GM21515 (cell line): ENCODE results near the gene SNAPC2.

Experiments
- ATAC-seq: cut with Tn5 transposase; IDR thresholded peaks from one replicate; pipeline ENCODE4 v1.9.1; 2021; ENCODE audit not compliant: unreplicated experiment

Gene SNAPC2

DNA sequence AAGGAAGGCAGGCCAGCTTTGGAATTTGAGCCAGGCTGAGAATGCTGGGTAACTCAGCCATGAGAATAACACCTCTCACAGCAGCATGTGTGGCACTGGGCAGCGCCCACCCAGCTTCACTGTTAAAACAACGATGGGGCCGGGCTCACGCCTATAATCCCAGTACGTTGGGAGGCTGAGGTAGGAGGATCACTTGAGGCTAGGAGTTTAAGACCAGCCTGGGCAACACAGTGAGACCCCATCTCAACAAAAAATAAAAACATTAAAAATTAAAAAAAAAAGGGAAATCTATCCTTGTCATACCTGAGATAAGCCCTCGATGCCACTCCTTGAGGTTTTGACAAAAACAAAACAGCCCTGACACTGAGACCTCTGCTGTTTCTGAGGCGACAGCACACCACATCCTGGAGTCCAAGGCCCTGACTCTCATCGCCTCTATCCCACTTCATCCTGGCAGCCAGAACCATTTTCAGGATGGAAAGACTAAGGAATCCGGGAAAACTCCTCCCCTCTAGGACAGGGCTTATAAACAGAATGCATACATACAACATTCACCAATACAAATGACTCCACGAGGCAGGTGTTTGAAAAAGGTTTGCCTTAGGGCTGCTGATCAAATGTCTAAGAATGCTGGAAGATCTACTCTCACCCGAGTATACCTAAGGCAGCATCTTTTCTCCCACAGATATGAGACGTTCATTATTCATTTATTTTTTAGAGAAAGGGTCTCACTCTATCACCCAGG is 46.0 kb downstream of the SNAPC2 start:
- no peak for ATAC-seq

DNA sequence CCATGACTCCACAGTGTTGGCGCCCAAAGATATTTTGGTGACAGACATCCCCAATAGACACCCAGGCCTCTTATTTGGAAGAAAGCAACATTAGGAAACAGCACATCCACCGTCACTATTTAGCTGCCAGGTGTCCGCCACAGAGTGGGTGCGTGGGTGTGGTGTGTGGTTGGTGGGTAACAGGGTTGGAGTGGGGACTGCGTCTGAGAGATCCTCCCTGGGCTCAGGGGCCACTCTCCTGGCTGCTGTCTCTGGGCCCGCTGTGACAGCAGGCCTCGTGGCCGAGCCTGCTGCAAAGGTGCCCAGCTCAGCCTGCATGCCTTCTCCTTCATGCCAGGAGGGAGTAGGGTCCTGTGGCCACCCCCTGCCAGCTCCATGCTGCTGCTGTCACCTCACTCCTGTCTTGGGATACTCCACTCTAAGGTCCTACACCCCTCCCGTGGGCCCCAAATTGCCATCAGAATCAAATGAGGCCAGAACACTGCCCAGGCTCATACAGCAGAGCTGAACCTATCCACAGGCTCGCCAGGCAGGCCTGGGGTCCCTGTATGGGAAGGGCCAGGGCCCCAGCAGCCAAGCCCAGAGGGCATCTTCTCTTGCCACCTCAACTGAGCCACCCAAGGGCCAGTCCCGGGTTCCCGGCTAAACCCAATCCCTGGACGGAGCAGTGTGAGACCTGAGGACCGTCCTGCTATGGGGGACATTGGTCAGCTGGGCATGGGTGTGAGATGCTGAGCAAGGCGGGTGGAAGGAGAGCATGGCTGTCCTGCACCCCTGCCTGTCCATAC is 48.1 kb downstream of the SNAPC2 start:
- no peak for ATAC-seq

- no peak for ATAC-seq
These were observed 48.8 kb downstream of the SNAPC2 start for GRCh38 chr19:7968796-7969554.

GRCh38 chr19:7969555-7969939 is 49.4 kb downstream of the SNAPC2 start:
- no peak for ATAC-seq

DNA sequence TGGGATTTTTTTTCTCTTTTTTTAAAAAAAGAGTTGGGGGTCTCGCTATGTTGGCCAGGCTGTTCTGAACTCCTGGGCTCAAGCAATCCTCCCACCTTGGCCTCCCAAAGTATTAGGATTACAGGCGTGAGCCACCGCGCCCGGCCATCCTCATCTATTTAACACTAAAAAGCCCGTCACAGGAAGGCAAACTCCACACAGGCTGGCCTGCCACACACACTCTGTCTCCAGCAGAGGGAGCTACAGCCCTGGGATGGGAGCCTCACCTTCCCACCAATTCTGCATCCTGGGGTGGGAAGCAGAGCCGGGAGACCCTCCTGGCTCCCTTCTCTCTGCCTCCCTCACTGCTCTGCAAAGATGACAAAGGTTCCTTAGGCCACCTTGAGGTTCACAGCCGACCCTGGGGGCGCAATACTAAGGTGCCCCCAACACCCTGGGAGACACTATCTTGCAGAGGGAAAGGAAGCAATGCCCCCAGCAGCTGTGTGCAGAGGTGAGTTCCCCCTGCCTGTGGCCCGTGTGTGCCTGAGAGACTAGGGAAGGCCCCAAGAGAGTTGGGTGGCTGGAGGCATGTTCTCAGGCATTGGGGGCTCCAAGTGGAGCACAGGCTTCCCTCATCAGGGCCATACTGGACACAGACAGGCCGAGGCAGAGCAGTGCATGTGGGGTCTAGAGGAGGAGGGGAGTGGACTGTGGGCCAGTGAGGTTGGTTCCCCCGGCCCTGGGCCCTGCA is 50.7 kb downstream of the SNAPC2 start:
- ATAC-seq, result no peak

- no peak for ATAC-seq
These were observed 51.7 kb downstream of the SNAPC2 start for GRCh38 chr19:7971553-7972520.
